ENCODE results near the gene MDN1.

DNA sequence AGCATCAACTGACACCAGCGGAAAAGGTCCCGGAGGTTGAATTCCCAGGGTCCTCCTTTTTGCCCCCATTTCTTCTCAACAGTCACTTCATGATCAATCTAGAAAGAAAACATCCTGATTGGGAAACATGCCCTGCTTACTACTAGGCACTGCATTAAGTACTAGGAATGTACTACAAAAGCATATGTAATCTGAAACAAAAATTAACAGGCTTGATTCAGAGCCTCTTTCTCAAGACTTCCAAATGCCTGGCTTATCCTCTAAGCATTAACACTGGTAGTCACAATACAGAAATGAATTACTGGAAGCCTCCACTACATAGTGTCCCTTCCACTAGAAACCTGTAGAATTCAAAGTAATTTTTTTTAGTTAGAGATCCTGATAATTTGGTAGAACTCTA is 96.5 kb downstream of the MDN1 start:
- TF ChIP-seq, protein P1, sequence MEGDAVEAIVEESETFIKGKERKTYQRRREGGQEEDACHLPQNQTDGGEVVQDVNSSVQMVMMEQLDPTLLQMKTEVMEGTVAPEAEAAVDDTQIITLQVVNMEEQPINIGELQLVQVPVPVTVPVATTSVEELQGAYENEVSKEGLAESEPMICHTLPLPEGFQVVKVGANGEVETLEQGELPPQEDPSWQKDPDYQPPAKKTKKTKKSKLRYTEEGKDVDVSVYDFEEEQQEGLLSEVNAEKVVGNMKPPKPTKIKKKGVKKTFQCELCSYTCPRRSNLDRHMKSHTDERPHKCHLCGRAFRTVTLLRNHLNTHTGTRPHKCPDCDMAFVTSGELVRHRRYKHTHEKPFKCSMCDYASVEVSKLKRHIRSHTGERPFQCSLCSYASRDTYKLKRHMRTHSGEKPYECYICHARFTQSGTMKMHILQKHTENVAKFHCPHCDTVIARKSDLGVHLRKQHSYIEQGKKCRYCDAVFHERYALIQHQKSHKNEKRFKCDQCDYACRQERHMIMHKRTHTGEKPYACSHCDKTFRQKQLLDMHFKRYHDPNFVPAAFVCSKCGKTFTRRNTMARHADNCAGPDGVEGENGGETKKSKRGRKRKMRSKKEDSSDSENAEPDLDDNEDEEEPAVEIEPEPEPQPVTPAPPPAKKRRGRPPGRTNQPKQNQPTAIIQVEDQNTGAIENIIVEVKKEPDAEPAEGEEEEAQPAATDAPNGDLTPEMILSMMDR (IDR thresholded peaks at IDR 0.05; ENCODE audit: control extremely low read depth in 1 of 3, insufficient read depth in 1 of 3, low read depth in 1 of 3, low read length in 3 of 3) = no peak
- TF ChIP-seq ZNF274 (IDR thresholded peaks at IDR 0.05; ENCODE audit: borderline replicate concordance, extremely low read depth, low read length) (no peak), SUZ12 (IDR thresholded peaks at IDR 0.05; ENCODE audit: low read length) (no peak), JUN (IDR thresholded peaks at IDR 0.05; ENCODE audit: low read depth, low read length) (no peak), SIN3A (conservative IDR thresholded peaks at IDR 0.05 in 1 of 2, IDR thresholded peaks at IDR 0.05 in 1 of 2; ENCODE audit: low read depth in 1 of 2, low read length in 2 of 2) (no peak), HDAC2 (IDR thresholded peaks at IDR 0.05; ENCODE audit: borderline replicate concordance in 1 of 2, low read depth in 2 of 2, low read length in 2 of 2) (no peak), RAD21 (IDR thresholded peaks at IDR 0.05 in 1 of 2, conservative IDR thresholded peaks at IDR 0.05 in 1 of 2; ENCODE audit: low read depth in 2 of 2, low read length in 2 of 2) (no peak), CREB1 (IDR thresholded peaks at IDR 0.05) (no peak), EZH2 (IDR thresholded peaks at IDR 0.05; ENCODE audit: low read depth, low read length, severe bottlenecking) (no peak)
- TF ChIP-seq, protein P2, sequence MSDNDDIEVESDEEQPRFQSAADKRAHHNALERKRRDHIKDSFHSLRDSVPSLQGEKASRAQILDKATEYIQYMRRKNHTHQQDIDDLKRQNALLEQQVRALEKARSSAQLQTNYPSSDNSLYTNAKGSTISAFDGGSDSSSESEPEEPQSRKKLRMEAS (IDR thresholded peaks at IDR 0.05) = no peak
